ENCODE data around the gene MYO1B.

MYO1B gene

DNA sequence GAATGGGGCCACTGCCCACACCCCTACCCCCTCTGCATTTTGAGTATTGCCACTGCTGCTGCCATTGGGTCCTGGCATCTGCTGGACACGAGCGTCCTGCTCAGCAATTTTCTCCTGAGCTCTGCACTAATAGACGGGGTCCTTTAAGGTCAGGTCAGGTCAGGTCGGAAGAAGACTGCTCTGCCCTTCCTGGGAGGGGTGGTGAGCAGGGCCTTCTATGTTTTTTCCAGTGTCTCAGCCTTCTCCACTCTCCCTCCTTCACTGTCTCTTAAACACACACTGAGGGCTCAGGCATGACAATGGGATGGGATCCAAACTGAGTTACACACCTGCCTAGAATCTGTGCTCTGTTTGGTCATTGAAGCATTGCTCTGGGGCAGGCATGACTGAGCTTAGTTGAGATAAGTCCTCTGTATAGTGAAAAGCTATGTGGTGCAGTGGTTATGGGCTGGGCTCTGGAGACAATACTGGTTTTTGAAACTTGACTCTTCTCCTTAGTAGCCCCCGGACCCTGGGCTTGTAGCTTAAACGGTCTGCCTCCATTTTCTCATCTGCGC, 10.6 kb downstream of the MYO1B start:
- Histone ChIP-seq H3K4me1 (ENCODE audit: control insufficient read depth, insufficient read depth, low read length, unreplicated experiment) (peaks cover 18% of the 10 kb centered on the region), H3K27me3 (ENCODE audit: insufficient read depth, low read length) (no peaks in the 10 kb centered on the region), H3K27ac (ENCODE audit: low read depth, low read length) (no peak overlapping the region), H3K36me3 (ENCODE audit: insufficient read depth, low read length) (no peaks in the 10 kb centered on the region), H3K4me3 (ENCODE audit: low read depth, low read length) (no peak overlapping the region), H2AFZ (ENCODE audit: low read length, unreplicated experiment) (no peak overlapping the region), H3K79me2 (ENCODE audit: control insufficient read depth, insufficient read depth, low read length, unreplicated experiment) (peaks cover 95% of the 10 kb centered on the region)

- Histone ChIP-seq H3K27me3 (ENCODE audit: insufficient read depth, low read length) (no peaks in the 10 kb centered on the region), H3K4me1 (ENCODE audit: control insufficient read depth, insufficient read depth, low read length, unreplicated experiment) (peaks cover 13% of the 10 kb centered on the region), H3K27ac (ENCODE audit: low read depth, low read length) (no peak overlapping the region), H3K79me2 (ENCODE audit: control insufficient read depth, insufficient read depth, low read length, unreplicated experiment) (peaks cover 95% of the 10 kb centered on the region), H3K4me3 (ENCODE audit: low read depth, low read length) (no peak overlapping the region), H3K36me3 (ENCODE audit: insufficient read depth, low read length) (no peaks in the 10 kb centered on the region), H2AFZ (ENCODE audit: low read length, unreplicated experiment) (no peak overlapping the region)
Observed at GRCh38 chr2:191257934-191258333, 12.7 kb downstream of the MYO1B start.

GRCh38 chr2:191258996-191259395, 13.8 kb downstream of the MYO1B start:
- Histone ChIP-seq H3K27me3 (ENCODE audit: insufficient read depth, low read length) (no peaks in the 10 kb centered on the region), H3K27ac (ENCODE audit: low read depth, low read length) (no peak overlapping the region), H3K4me1 (ENCODE audit: control insufficient read depth, insufficient read depth, low read length, unreplicated experiment) (peaks cover 21% of the 10 kb centered on the region), H3K36me3 (ENCODE audit: insufficient read depth, low read length) (no peaks in the 10 kb centered on the region), H3K4me3 (ENCODE audit: low read depth, low read length) (no peak overlapping the region), H3K79me2 (ENCODE audit: control insufficient read depth, insufficient read depth, low read length, unreplicated experiment) (peaks cover 88% of the 10 kb centered on the region), H2AFZ (ENCODE audit: low read length, unreplicated experiment) (no peak overlapping the region)

DNA sequence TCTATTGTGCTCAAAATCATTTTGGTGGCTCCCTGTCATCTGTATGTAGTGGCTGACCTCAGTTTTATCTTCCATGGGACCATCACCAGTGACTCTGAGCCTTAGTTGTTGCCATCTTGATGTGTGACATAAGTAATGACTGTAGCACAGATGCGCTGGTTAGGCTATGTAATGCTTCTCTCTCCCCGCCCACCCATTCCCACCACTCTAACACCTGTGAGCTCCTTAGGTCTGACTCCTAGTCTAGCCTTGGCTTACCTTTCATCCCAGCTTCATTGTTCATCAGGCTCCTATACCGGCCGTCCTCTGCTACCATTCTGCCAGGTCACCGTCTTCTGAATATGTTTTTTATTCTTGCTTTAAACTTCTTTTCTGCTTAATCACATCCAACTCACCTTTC, 17.2 kb downstream of the MYO1B start:
- Histone ChIP-seq H3K36me3 (ENCODE audit: insufficient read depth, low read length) (no peaks in the 10 kb centered on the region), H3K4me3 (ENCODE audit: low read depth, low read length) (0 out of 2 replicates have a peak overlapping the region, but pooled peaks have one; percentile 8), H3K4me1 (ENCODE audit: control insufficient read depth, insufficient read depth, low read length, unreplicated experiment) (peaks cover 52% of the 10 kb centered on the region), H3K79me2 (ENCODE audit: control insufficient read depth, insufficient read depth, low read length, unreplicated experiment) (peaks cover 74% of the 10 kb centered on the region), H3K27ac (ENCODE audit: low read depth, low read length) (peak overlapping the region; percentile 62), H2AFZ (ENCODE audit: low read length, unreplicated experiment) (no peak overlapping the region), H3K27me3 (ENCODE audit: insufficient read depth, low read length) (no peaks in the 10 kb centered on the region)

DNA sequence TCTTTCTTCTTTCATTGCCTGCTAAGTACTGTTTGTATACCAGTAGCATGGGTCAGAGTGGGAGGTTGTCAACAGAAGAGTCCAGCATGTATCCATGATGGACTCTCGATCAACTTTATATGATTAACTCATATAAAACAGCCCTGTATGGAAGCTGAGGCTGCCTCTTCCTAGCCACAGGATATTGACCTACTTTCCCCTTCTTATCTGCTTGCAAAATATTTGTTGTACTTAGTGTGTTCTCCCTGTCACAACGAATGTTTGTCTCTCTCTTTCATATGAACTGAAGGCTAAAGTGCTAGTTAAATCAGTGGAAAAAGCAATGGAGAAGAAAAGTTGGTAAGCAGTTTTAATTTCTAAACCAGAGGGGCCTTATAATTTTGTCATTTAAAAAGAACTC, 17.8 kb downstream of the MYO1B start:
- Histone ChIP-seq H3K4me3 (ENCODE audit: low read depth, low read length) (0 out of 2 replicates have a peak overlapping the region, but pooled peaks have one; percentile 8), H3K27me3 (ENCODE audit: insufficient read depth, low read length) (no peaks in the 10 kb centered on the region), H3K27ac (ENCODE audit: low read depth, low read length) (peak overlapping the region; percentile 62), H3K79me2 (ENCODE audit: control insufficient read depth, insufficient read depth, low read length, unreplicated experiment) (peaks cover 74% of the 10 kb centered on the region), H3K4me1 (ENCODE audit: control insufficient read depth, insufficient read depth, low read length, unreplicated experiment) (peaks cover 52% of the 10 kb centered on the region), H2AFZ (ENCODE audit: low read length, unreplicated experiment) (no peak overlapping the region), H3K36me3 (ENCODE audit: insufficient read depth, low read length) (no peaks in the 10 kb centered on the region)

DNA sequence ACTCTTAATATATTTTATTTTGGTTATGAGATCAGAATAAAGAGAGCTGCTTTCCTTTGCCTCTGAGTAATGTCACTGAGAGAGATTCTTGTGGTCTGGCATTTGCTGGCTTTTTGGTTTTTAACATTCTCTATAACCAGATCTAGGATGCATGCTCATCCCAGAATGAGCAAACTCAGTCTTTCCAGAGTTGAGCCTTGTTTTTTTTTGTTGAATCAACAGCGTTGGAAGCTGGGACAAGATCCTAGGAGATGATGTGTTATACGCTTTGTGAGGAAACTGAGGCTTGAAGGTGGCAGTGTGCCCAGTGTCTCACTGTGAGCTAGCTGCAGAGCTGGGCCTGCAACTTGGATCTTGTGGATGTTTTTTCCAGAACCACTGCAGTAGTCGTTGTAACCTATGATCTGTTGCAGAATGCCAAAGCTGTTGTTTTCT, 19.5 kb downstream of the MYO1B start:
- peaks cover 52% of the 10 kb centered on the region for H3K4me1 ChIP-seq (ENCODE audit: control insufficient read depth, insufficient read depth, low read length, unreplicated experiment)
- no peak overlapping the region for H2AFZ ChIP-seq (ENCODE audit: low read length, unreplicated experiment)
- peak overlapping the region; percentile 57; the same call in 1 of the 2 replicates for H3K4me3 ChIP-seq (ENCODE audit: low read depth, low read length)
- H3K36me3 ChIP-seq (ENCODE audit: insufficient read depth, low read length): no peaks in the 10 kb centered on the region
- H3K79me2 ChIP-seq (ENCODE audit: control insufficient read depth, insufficient read depth, low read length, unreplicated experiment): peaks cover 74% of the 10 kb centered on the region
- no peaks in the 10 kb centered on the region for H3K27me3 ChIP-seq (ENCODE audit: insufficient read depth, low read length)
- peak overlapping the region; percentile 62 for H3K27ac ChIP-seq (ENCODE audit: low read depth, low read length)

- H3K4me3 ChIP-seq (ENCODE audit: low read depth, low read length): peak overlapping the region; percentile 57
- H3K27ac ChIP-seq (ENCODE audit: low read depth, low read length): peak overlapping the region; percentile 62
- no peak overlapping the region for H2AFZ ChIP-seq (ENCODE audit: low read length, unreplicated experiment)
- peaks cover 52% of the 10 kb centered on the region for H3K4me1 ChIP-seq (ENCODE audit: control insufficient read depth, insufficient read depth, low read length, unreplicated experiment)
- H3K36me3 ChIP-seq (ENCODE audit: insufficient read depth, low read length): no peaks in the 10 kb centered on the region
- H3K79me2 ChIP-seq (ENCODE audit: control insufficient read depth, insufficient read depth, low read length, unreplicated experiment): peaks cover 74% of the 10 kb centered on the region
- H3K27me3 ChIP-seq (ENCODE audit: insufficient read depth, low read length): no peaks in the 10 kb centered on the region
Observed at GRCh38 chr2:191265311-191266170, 20.3 kb downstream of the MYO1B start.

GRCh38 chr2:191266201-191266600, 21.0 kb downstream of the MYO1B start:
- Histone ChIP-seq H3K36me3 (ENCODE audit: insufficient read depth, low read length) (no peaks in the 10 kb centered on the region), H3K27me3 (ENCODE audit: insufficient read depth, low read length) (no peaks in the 10 kb centered on the region), H3K4me3 (ENCODE audit: low read depth, low read length) (peak overlapping the region; percentile 57), H3K4me1 (ENCODE audit: control insufficient read depth, insufficient read depth, low read length, unreplicated experiment) (peaks cover 52% of the 10 kb centered on the region), H2AFZ (ENCODE audit: low read length, unreplicated experiment) (no peak overlapping the region), H3K79me2 (ENCODE audit: control insufficient read depth, insufficient read depth, low read length, unreplicated experiment) (peaks cover 75% of the 10 kb centered on the region), H3K27ac (ENCODE audit: low read depth, low read length) (peak overlapping the region; percentile 62)

DNA sequence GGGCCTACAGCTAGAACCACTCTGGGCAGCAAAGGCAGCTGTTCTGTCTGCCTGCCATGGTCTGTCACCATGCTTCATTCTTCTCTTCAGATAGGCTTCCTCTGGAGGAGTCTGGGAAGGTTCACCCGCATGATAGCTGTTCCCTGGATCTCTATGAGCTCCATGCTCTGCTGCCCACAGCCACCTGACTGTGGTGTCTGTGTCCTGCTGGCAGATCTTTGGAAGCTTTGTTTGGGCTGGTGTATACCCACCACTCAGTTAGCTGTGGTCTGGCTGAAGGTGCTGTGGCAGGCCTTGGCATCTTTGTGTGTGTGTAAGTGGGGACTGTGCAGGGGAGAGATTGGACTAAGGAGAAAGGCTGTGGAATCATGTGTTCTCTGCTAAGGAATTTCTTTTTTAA, 23.4 kb downstream of the MYO1B start:
- no peak overlapping the region for H3K27ac ChIP-seq (ENCODE audit: low read depth, low read length)
- H3K4me1 ChIP-seq (ENCODE audit: control insufficient read depth, insufficient read depth, low read length, unreplicated experiment): peaks cover 35% of the 10 kb centered on the region
- no peaks in the 10 kb centered on the region for H3K27me3 ChIP-seq (ENCODE audit: insufficient read depth, low read length)
- H3K79me2 ChIP-seq (ENCODE audit: control insufficient read depth, insufficient read depth, low read length, unreplicated experiment): peaks cover 77% of the 10 kb centered on the region
- no peak overlapping the region for H2AFZ ChIP-seq (ENCODE audit: low read length, unreplicated experiment)
- H3K4me3 ChIP-seq (ENCODE audit: low read depth, low read length): no peak overlapping the region
- no peaks in the 10 kb centered on the region for H3K36me3 ChIP-seq (ENCODE audit: insufficient read depth, low read length)

DNA sequence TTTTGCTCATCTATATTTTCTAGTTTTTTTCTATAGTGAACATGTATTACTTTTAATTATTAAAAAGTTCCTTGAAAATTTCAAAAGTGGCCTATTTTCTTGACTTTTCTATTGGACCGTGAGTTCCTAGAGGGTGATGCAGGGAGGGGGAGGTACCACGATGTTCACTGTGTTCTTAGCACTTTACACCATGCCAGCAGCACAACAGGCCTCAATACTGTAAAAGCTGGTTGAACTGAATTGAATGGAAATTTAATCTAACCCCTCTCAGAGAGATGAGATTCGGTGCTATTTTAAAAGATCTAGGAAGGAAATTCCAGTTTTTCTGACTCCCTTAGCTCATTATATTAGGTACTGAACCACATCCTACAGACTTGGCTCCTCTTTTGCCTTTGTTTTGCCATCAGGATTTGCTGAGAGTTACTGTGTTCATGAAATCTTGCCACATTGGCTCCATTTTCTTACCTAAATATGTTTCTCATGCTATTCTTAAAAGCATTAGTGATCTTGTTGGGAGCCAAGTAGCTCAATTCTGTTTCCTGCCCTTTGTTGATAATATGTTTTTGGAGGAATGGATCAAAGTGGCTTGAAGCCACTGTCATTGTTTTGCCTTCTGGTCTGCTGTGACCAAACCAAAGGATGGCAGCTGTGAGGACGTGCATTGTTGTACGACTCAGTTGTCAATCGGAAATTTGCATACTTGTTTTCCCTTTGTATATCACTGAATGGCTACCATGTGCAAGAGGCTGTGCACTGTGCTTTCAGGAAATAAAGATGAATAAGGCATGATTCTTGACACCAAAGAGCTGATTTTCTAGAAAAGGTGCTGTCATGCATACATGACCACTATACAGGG, 25.3 kb downstream of the MYO1B start:
- no peak overlapping the region for H2AFZ ChIP-seq (ENCODE audit: low read length, unreplicated experiment)
- no peak overlapping the region for H3K4me3 ChIP-seq (ENCODE audit: low read depth, low read length)
- H3K27ac ChIP-seq (ENCODE audit: low read depth, low read length): no peak overlapping the region
- H3K27me3 ChIP-seq (ENCODE audit: insufficient read depth, low read length): no peaks in the 10 kb centered on the region
- H3K79me2 ChIP-seq (ENCODE audit: control insufficient read depth, insufficient read depth, low read length, unreplicated experiment): peaks cover 92% of the 10 kb centered on the region
- H3K36me3 ChIP-seq (ENCODE audit: insufficient read depth, low read length): no peaks in the 10 kb centered on the region
- peaks cover 16% of the 10 kb centered on the region for H3K4me1 ChIP-seq (ENCODE audit: control insufficient read depth, insufficient read depth, low read length, unreplicated experiment)
